ENCODE measurements around the gene C1orf115.

DNA sequence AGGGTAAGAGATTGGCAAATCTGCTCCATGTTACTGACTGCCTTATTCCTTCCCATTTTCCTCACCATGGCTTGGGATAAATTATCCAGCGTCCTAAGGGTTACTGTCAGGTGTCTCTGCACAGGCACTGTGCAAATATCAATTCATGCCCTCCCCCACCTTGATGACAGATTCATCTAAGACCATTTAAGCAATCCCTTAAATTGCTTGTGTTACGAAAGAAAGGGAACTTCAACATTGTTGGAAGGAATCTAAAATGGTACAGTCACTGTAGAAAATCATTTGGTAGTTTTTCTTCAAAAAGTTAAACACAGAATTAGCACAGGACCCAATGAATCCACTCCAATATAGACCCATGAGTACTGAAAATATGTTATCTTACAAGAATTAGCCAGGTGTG lies 40.3 kb downstream of the C1orf115 start:
- TF ChIP-seq, protein P1, sequence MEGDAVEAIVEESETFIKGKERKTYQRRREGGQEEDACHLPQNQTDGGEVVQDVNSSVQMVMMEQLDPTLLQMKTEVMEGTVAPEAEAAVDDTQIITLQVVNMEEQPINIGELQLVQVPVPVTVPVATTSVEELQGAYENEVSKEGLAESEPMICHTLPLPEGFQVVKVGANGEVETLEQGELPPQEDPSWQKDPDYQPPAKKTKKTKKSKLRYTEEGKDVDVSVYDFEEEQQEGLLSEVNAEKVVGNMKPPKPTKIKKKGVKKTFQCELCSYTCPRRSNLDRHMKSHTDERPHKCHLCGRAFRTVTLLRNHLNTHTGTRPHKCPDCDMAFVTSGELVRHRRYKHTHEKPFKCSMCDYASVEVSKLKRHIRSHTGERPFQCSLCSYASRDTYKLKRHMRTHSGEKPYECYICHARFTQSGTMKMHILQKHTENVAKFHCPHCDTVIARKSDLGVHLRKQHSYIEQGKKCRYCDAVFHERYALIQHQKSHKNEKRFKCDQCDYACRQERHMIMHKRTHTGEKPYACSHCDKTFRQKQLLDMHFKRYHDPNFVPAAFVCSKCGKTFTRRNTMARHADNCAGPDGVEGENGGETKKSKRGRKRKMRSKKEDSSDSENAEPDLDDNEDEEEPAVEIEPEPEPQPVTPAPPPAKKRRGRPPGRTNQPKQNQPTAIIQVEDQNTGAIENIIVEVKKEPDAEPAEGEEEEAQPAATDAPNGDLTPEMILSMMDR (IDR thresholded peaks at IDR 0.05; ENCODE audit: insufficient read depth, low read length), result no peak
- no peak for TF ChIP-seq POLR2AphosphoS5 (IDR thresholded peaks at IDR 0.05; ENCODE audit: low read depth)
- TF ChIP-seq, protein P2, sequence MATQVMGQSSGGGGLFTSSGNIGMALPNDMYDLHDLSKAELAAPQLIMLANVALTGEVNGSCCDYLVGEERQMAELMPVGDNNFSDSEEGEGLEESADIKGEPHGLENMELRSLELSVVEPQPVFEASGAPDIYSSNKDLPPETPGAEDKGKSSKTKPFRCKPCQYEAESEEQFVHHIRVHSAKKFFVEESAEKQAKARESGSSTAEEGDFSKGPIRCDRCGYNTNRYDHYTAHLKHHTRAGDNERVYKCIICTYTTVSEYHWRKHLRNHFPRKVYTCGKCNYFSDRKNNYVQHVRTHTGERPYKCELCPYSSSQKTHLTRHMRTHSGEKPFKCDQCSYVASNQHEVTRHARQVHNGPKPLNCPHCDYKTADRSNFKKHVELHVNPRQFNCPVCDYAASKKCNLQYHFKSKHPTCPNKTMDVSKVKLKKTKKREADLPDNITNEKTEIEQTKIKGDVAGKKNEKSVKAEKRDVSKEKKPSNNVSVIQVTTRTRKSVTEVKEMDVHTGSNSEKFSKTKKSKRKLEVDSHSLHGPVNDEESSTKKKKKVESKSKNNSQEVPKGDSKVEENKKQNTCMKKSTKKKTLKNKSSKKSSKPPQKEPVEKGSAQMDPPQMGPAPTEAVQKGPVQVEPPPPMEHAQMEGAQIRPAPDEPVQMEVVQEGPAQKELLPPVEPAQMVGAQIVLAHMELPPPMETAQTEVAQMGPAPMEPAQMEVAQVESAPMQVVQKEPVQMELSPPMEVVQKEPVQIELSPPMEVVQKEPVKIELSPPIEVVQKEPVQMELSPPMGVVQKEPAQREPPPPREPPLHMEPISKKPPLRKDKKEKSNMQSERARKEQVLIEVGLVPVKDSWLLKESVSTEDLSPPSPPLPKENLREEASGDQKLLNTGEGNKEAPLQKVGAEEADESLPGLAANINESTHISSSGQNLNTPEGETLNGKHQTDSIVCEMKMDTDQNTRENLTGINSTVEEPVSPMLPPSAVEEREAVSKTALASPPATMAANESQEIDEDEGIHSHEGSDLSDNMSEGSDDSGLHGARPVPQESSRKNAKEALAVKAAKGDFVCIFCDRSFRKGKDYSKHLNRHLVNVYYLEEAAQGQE (IDR thresholded peaks at IDR 0.05; ENCODE audit: insufficient replicate concordance, low read depth), result no peak
